ENCODE data around the gene ZNF397. TPM values are rescaled to one million over a fixed set of nuclear protein-coding genes. Genes with fewer than 3 reads are reported as not detected.
A peak's percentile ranks its signal among the peaks of the same experiment; 100 is the strongest.

The ZNF397 gene
- total RNA-seq, 5 donors from 2014 or later (not counting 1 experiment from before 2014, with no cell fraction given) = 13.7 to 37.0 (median 33.1) TPM

DNA sequence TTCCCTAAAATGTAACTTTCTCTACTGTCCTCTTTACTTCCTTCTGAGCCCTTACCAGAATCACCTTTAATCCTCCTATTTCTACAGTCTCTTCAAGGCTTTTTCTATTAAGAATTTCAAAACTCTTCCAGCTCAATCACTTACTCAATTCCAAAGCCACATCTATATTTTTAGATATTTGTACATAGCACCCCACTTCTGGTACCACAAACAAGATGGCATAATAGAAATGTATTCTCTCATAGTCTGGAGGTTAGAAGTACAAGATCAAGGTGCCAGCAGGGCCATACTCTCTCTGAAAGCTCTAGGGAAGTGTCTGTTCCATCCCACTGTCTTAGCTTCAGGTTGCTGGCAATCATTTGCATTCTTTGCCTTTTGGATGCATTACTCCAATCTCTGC, 38.1 kb downstream of the ZNF397 start:
- no peaks in the 10 kb centered on the region for H3K27me3 Mint-ChIP-seq
- Histone ChIP-seq H3K27ac (ENCODE audit: low read length) (no peak overlapping the region), H3K4me1 (ENCODE audit: control insufficient read depth in 1 of 2, extremely low read depth in 1 of 2, insufficient read depth in 2 of 2, low read length in 2 of 2) (no peaks in the 10 kb centered on the region), H3K9me3 (peaks cover 2% of the 10 kb centered on the region), H3K27me3 (replicated peaks in 1 of 2; ENCODE audit: control insufficient read depth in 2 of 2, extremely low read depth in 1 of 2, insufficient read depth in 2 of 2, low read length in 1 of 2) (no peaks in the 10 kb centered on the region), H3K36me3 (ENCODE audit: control insufficient read depth in 2 of 2, extremely low read depth in 1 of 2, insufficient read depth in 1 of 2, low read length in 1 of 2) (peaks cover 4 to 10% of the 10 kb centered on the region in 2 donors), H3K4me3 (ENCODE audit: control insufficient read depth in 1 of 2, extremely low read depth in 1 of 2, low read length in 1 of 2) (no peak overlapping the region)
- ATAC-seq (replicated peaks in 1 of 4) = no peak
- ChIA-PET CTCF (no interaction called here), POLR2A (interaction anchor here in 1 of 2 donors (0.5 to 1.2 kb wide), 3 partner anchors 9 to 19 kb away, joined by 3 to 7 read pairs (median 3); no protein-coding TSS in a partner anchor)
- peaks cover 0 to 9% (median 0%) of the 10 kb centered on the region in 3 donors for H3K9me3 Mint-ChIP-seq
- DNase-seq = no peak
- H3K4me3 Mint-ChIP-seq = no peak overlapping the region
- H3K36me3 Mint-ChIP-seq = peaks cover 28% of the 10 kb centered on the region
- peaks cover 12 to 19% (median 16%) of the 10 kb centered on the region in 3 donors for H3K4me1 Mint-ChIP-seq
- H3K27ac Mint-ChIP-seq = no peak overlapping the region

DNA sequence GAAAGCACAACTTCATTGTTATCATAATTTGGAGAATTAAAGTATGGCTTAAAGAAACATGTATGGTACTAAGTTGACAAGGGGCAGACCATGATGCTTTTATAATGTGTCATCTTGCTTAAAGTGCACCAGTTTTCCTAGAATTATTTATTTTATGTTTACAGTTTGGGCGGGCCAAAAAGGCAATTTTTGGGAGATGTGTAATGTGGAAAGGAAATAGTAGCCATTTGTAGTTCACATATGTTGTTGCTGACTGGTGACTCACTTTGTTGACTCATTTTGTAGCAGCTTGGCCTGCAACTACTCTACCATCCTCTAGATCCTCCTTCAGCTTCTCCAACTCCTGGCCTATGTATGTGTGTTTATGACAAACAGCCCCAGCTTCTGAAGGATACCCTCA, 41.5 kb downstream of the ZNF397 start:
- H3K27me3 Mint-ChIP-seq = no peaks in the 10 kb centered on the region
- Histone ChIP-seq H3K27me3 (replicated peaks in 1 of 2; ENCODE audit: control insufficient read depth in 2 of 2, extremely low read depth in 1 of 2, insufficient read depth in 2 of 2, low read length in 1 of 2) (no peaks in the 10 kb centered on the region), H3K4me1 (ENCODE audit: control insufficient read depth in 1 of 2, extremely low read depth in 1 of 2, insufficient read depth in 2 of 2, low read length in 2 of 2) (no peaks in the 10 kb centered on the region), H3K27ac (ENCODE audit: low read length) (no peak overlapping the region), H3K9me3 (peaks cover 2% of the 10 kb centered on the region), H3K4me3 (ENCODE audit: control insufficient read depth in 1 of 2, extremely low read depth in 1 of 2, low read length in 1 of 2) (no peak overlapping the region), H3K36me3 (ENCODE audit: control insufficient read depth in 2 of 2, extremely low read depth in 1 of 2, insufficient read depth in 1 of 2, low read length in 1 of 2) (peaks cover 4 to 15% of the 10 kb centered on the region in 2 donors)
- WGBS (ENCODE audit: insufficient coverage) = no CpG with 5 or more reads among the region's 1 CpG
- H3K4me1 Mint-ChIP-seq = peaks cover 13 to 26% (median 19%) of the 10 kb centered on the region in 3 donors
- CTCF ChIA-PET = no interaction called here
- DNase-seq (no peak), ATAC-seq (replicated peaks in 1 of 4) (no peak)
- H3K36me3 Mint-ChIP-seq = peaks cover 35% of the 10 kb centered on the region
- H3K4me3 Mint-ChIP-seq = no peak overlapping the region
- POLR2A ChIA-PET = no interaction called here
- no peak overlapping the region for H3K27ac Mint-ChIP-seq
- H3K9me3 Mint-ChIP-seq = peaks cover 0 to 16% (median 0%) of the 10 kb centered on the region in 3 donors

DNA sequence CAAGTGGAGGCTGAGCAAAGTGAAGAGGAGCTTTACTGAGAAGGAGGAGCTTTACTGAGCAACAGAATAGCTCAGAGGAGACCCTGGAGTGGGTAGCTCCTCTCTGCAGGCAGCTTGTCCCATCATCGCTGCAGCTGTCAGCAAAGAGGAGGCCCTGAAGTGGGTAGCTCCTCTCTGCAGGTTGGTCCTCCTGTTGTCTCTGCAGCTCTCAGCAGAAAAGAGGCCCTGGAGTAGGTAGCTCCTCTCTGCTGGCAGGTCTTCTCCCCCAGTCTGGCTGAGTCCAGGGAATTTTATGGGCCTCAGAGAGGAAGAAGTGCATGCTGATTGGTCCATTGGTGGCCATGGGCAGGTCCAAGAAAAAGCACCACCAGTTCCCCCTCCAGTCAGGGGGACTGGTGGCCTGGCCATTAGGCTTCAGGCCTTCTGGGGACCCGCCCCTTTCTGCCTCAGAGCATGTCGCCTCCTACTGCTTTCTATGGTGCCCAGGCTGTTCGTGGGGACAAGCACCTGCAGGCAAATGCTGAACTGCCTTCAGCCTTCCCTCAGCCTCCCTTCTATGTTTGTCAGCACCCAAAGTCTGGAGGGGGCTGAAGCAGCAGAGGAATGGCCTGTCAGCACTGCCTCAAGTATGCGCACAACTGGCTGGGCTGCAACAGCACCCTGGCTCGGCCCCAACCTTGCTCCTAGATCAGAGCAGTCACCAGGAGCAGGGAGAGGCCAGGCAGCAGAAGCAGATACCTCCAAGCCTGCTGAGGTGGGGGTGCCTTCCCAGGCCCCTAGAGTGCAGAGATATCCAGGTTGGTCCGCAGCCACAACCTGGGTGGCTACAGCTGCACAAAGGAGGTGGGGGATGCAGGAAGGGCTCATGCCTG, 43.3 kb downstream of the ZNF397 start:
- Histone ChIP-seq H3K36me3 (ENCODE audit: control insufficient read depth in 2 of 2, extremely low read depth in 1 of 2, insufficient read depth in 1 of 2, low read length in 1 of 2) (peaks cover 4 to 15% of the 10 kb centered on the region in 2 donors), H3K27ac (ENCODE audit: low read length) (no peak overlapping the region), H3K9me3 (peaks cover under 1% of the 10 kb centered on the region), H3K27me3 (replicated peaks in 1 of 2; ENCODE audit: control insufficient read depth in 2 of 2, extremely low read depth in 1 of 2, insufficient read depth in 2 of 2, low read length in 1 of 2) (no peaks in the 10 kb centered on the region), H3K4me3 (ENCODE audit: control insufficient read depth in 1 of 2, extremely low read depth in 1 of 2, low read length in 1 of 2) (no peak overlapping the region), H3K4me1 (ENCODE audit: control insufficient read depth in 1 of 2, extremely low read depth in 1 of 2, insufficient read depth in 2 of 2, low read length in 2 of 2) (peaks cover 0 to 6% of the 10 kb centered on the region in 2 experiments)
- POLR2A ChIA-PET = no interaction called here
- no peak overlapping the region for H3K27ac Mint-ChIP-seq
- no peaks in the 10 kb centered on the region for H3K27me3 Mint-ChIP-seq
- ATAC-seq (replicated peaks in 1 of 4) (no peak), DNase-seq (no peak)
- peaks cover 30% of the 10 kb centered on the region for H3K36me3 Mint-ChIP-seq
- H3K4me1 Mint-ChIP-seq = peaks cover 9 to 28% (median 21%) of the 10 kb centered on the region in 3 donors
- no peak overlapping the region for H3K4me3 Mint-ChIP-seq
- peaks cover 0 to 9% (median 0%) of the 10 kb centered on the region in 3 donors for H3K9me3 Mint-ChIP-seq
- CTCF ChIA-PET = interaction anchor here in 1 of 2 donors (0.7 kb wide), 1 partner anchor 17 kb away, joined by 3 read pairs; no protein-coding TSS in a partner anchor
- WGBS (ENCODE audit: insufficient coverage) = 92% methylated on average over 7 of the region's 7 CpGs

DNA sequence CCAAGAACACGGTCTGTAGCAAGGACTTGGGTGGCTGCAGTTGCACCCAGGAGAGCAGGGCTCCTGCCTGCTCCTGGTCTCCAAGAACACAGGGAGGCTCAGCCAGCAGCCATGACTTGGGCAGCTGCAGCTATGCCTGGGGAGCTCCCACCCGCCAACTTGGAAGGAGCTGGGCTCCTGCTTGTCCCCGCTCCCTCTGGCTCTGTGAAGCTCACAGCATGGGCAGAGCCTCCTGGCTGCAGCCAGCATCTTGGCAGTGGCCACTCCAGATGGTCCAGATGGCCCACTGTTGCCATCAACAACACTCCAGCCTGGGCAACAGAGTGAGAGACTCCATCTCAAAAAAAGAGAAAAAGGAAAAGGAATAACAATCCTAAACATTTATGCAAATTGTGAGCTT, 44.0 kb downstream of the ZNF397 start:
- 94% methylated on average over 3 of the region's 3 CpGs for WGBS (ENCODE audit: insufficient coverage)
- Histone ChIP-seq H3K9me3 (no peaks in the 10 kb centered on the region), H3K27ac (ENCODE audit: low read length) (no peak overlapping the region), H3K4me3 (ENCODE audit: control insufficient read depth in 1 of 2, extremely low read depth in 1 of 2, low read length in 1 of 2) (no peak overlapping the region), H3K27me3 (replicated peaks in 1 of 2; ENCODE audit: control insufficient read depth in 2 of 2, extremely low read depth in 1 of 2, insufficient read depth in 2 of 2, low read length in 1 of 2) (no peaks in the 10 kb centered on the region), H3K4me1 (ENCODE audit: control insufficient read depth in 1 of 2, extremely low read depth in 1 of 2, insufficient read depth in 2 of 2, low read length in 2 of 2) (peaks cover 4 to 12% of the 10 kb centered on the region in 2 experiments), H3K36me3 (ENCODE audit: control insufficient read depth in 2 of 2, extremely low read depth in 1 of 2, insufficient read depth in 1 of 2, low read length in 1 of 2) (peaks cover 4 to 15% of the 10 kb centered on the region in 2 donors)
- ChIA-PET POLR2A (no interaction called here), CTCF (no interaction called here)
- no peaks in the 10 kb centered on the region for H3K27me3 Mint-ChIP-seq
- no peak overlapping the region for H3K4me3 Mint-ChIP-seq
- DNase-seq = no peak
- peaks cover 16 to 33% (median 26%) of the 10 kb centered on the region in 3 donors for H3K4me1 Mint-ChIP-seq
- no peak for ATAC-seq (replicated peaks in 1 of 4)
- no peak overlapping the region for H3K27ac Mint-ChIP-seq
- peaks cover 0 to 7% (median 0%) of the 10 kb centered on the region in 3 donors for H3K9me3 Mint-ChIP-seq
- peaks cover 27% of the 10 kb centered on the region for H3K36me3 Mint-ChIP-seq

DNA sequence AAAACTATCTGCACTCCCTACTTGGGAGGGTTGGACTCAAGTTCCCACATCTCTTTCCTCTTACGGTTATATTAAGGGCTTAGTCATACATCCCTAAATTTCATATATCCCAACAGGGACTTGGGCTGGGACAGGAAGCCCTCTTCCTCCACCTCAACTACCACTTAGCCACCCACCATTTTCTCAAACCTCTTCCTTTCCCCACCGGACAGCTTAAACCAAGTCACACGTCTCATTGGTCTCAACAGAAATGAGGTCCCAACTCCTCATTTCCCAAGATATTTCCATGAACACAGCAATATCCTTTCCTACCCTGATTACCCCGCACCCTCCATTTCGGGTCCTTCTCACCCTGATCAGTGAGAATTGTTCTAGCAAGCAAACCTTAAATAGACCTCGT, 48.5 kb downstream of the ZNF397 start:
- peaks cover 11 to 21% of the 10 kb centered on the region in 2 experiments for H3K4me1 ChIP-seq (ENCODE audit: control insufficient read depth in 1 of 2, extremely low read depth in 1 of 2, insufficient read depth in 2 of 2, low read length in 2 of 2)
- 27% methylated on average over 6 of the region's 6 CpGs for WGBS (ENCODE audit: insufficient coverage)
- H3K4me3 ChIP-seq (ENCODE audit: control insufficient read depth in 1 of 2, extremely low read depth in 1 of 2, low read length in 1 of 2) = peak overlapping the region; percentile 60 to 91
- H3K27ac ChIP-seq (ENCODE audit: low read length) = peak overlapping the region; percentile 85
- no peaks in the 10 kb centered on the region for H3K27me3 ChIP-seq (replicated peaks in 1 of 2; ENCODE audit: control insufficient read depth in 2 of 2, extremely low read depth in 1 of 2, insufficient read depth in 2 of 2, low read length in 1 of 2)
- no peaks in the 10 kb centered on the region for H3K27me3 Mint-ChIP-seq
- H3K4me1 Mint-ChIP-seq = peaks cover 50 to 64% (median 59%) of the 10 kb centered on the region in 3 donors
- H3K9me3 Mint-ChIP-seq = peaks cover 0 to 7% (median 0%) of the 10 kb centered on the region in 3 donors
- no peaks in the 10 kb centered on the region for H3K9me3 ChIP-seq
- peak overlapping the region; percentile 93 to 99 (median 95) for H3K4me3 Mint-ChIP-seq
- ChIA-PET CTCF (interaction anchor here in 1 of 2 donors (1.2 to 1.6 kb wide), 2 partner anchors 15 to 55 kb away, joined by 3 to 8 read pairs; partner anchors contain the start of gene ZNF24), POLR2A (interaction anchor here (0.5 to 1.5 kb wide), 6 partner anchors 44 to 260 kb away, joined by 3 to 8 read pairs (median 3); no protein-coding TSS in a partner anchor)
- peaks cover 24% of the 10 kb centered on the region for H3K36me3 Mint-ChIP-seq
- H3K27ac Mint-ChIP-seq = peak overlapping the region; percentile 93 to 98
- ATAC-seq (replicated peaks in 1 of 4) (no peak), DNase-seq (no peak)
- H3K36me3 ChIP-seq (ENCODE audit: control insufficient read depth in 2 of 2, extremely low read depth in 1 of 2, insufficient read depth in 1 of 2, low read length in 1 of 2) = peaks cover 0 to 2% of the 10 kb centered on the region in 2 donors

DNA sequence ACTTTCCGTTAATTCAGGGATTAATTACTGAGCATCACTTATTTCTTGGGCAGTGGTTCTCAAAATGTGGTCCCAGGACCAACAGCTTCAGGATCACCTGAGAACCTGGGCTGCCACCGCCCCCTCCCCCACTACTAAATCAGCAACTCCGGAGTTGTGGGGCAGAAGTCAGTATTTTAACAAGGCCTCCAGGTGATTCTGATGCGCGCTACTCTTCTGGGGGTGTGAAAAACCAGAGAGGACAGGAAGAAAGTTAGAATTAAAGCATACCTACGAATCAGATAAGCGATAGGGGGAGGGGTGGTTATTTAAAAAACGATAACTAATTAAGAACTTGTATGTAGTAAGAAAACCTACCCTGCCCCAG, 48.9 kb downstream of the ZNF397 start:
- no peaks in the 10 kb centered on the region for H3K27me3 ChIP-seq (replicated peaks in 1 of 2; ENCODE audit: control insufficient read depth in 2 of 2, extremely low read depth in 1 of 2, insufficient read depth in 2 of 2, low read length in 1 of 2)
- 0% methylated on average over 3 of the region's 8 CpGs for WGBS (ENCODE audit: insufficient coverage)
- peak overlapping the region; percentile 60 to 91 for H3K4me3 ChIP-seq (ENCODE audit: control insufficient read depth in 1 of 2, extremely low read depth in 1 of 2, low read length in 1 of 2)
- H3K4me1 Mint-ChIP-seq = peaks cover 54 to 67% (median 61%) of the 10 kb centered on the region in 3 donors
- no peaks in the 10 kb centered on the region for H3K9me3 ChIP-seq
- peak overlapping the region; percentile 85 for H3K27ac ChIP-seq (ENCODE audit: low read length)
- H3K9me3 Mint-ChIP-seq = peaks cover 0 to 9% (median 0%) of the 10 kb centered on the region in 3 donors
- peaks cover 0 to 3% of the 10 kb centered on the region in 2 donors for H3K36me3 ChIP-seq (ENCODE audit: control insufficient read depth in 2 of 2, extremely low read depth in 1 of 2, insufficient read depth in 1 of 2, low read length in 1 of 2)
- H3K27ac Mint-ChIP-seq = peak overlapping the region; percentile 93 to 98
- no peaks in the 10 kb centered on the region for H3K27me3 Mint-ChIP-seq
- ATAC-seq (replicated peaks in 1 of 4) (peak; percentile 17 to 45 (median 36)), DNase-seq (peak in 20 of 35 experiments; percentile 8 to 36 (median 24))
- CTCF ChIA-PET = interaction anchor here in 1 of 2 donors (0.8 to 1.6 kb wide), 6 partner anchors 14 to 65 kb away, joined by 3 to 8 read pairs (median 4); partner anchors contain the start of genes ZNF24 and ZNF397
- H3K36me3 Mint-ChIP-seq = peaks cover 28% of the 10 kb centered on the region
- H3K4me3 Mint-ChIP-seq = peak overlapping the region; percentile 93 to 99 (median 95)
- H3K4me1 ChIP-seq (ENCODE audit: control insufficient read depth in 1 of 2, extremely low read depth in 1 of 2, insufficient read depth in 2 of 2, low read length in 2 of 2) = peaks cover 11 to 21% of the 10 kb centered on the region in 2 experiments
- POLR2A ChIA-PET = interaction anchor here (0.6 to 1.5 kb wide), 6 partner anchors 22 to 260 kb away, joined by 3 to 6 read pairs (median 3); partner anchors contain the start of gene ZNF397 (in 1 of the 2)

Measured in T-cell (primary cell).